Measurements from ENCODE around the gene LHX2.

The LHX2 gene

GRCh38 chr9:124013309-124014210, 2.0 kb downstream of the LHX2 start:
- no peak for DNase-seq (ENCODE audit: low spot score)

GRCh38 chr9:124014211-124014955, 2.8 kb downstream of the LHX2 start:
- no peak for DNase-seq (ENCODE audit: low spot score)

GRCh38 chr9:124014956-124015660, 3.5 kb downstream of the LHX2 start:
- DNase-seq (ENCODE audit: low spot score) = no peak

- DNase-seq (ENCODE audit: low spot score) = no peak
These were observed 4.1 kb downstream of the LHX2 start for GRCh38 chr9:124015661-124016131.

GRCh38 chr9:124016175-124017050, 4.8 kb downstream of the LHX2 start:
- DNase-seq (ENCODE audit: low spot score) = no peak

- DNase-seq (ENCODE audit: low spot score) = no peak
These were observed 5.7 kb downstream of the LHX2 start for GRCh38 chr9:124017051-124017928.

- DNase-seq (ENCODE audit: low spot score) = no peak
These were observed 6.6 kb downstream of the LHX2 start for GRCh38 chr9:124017929-124018729.

GRCh38 chr9:124018730-124019697, 7.4 kb downstream of the LHX2 start:
- no peak for DNase-seq (ENCODE audit: low spot score)

GRCh38 chr9:124019771-124020519, 8.4 kb downstream of the LHX2 start:
- no peak for DNase-seq (ENCODE audit: low spot score)

GRCh38 chr9:124020520-124021384, 9.2 kb downstream of the LHX2 start:
- DNase-seq (ENCODE audit: low spot score) = no peak

- no peak for DNase-seq (ENCODE audit: low spot score)
These were observed 9.8 kb downstream of the LHX2 start for GRCh38 chr9:124021385-124021769.

- no peak for DNase-seq (ENCODE audit: low spot score)
These were observed 10.9 kb downstream of the LHX2 start for GRCh38 chr9:124022201-124023121.

GRCh38 chr9:124024107-124024506, 12.5 kb downstream of the LHX2 start:
- no peak for DNase-seq (ENCODE audit: low spot score)

- DNase-seq (ENCODE audit: low spot score) = no peak
These were observed 18.0 kb downstream of the LHX2 start for GRCh38 chr9:124029617-124030016.

GRCh38 chr9:124030969-124031451, 19.4 kb downstream of the LHX2 start:
- peak; percentile 64 for DNase-seq (ENCODE audit: low spot score)
